ENCODE results near the gene LRR1.
"Not testable (repeated sequence)": the region's sequence is repeated elsewhere in the genome, so short reads cannot be mapped to it uniquely, and the experiment has no call there.

The LRR1 gene

DNA sequence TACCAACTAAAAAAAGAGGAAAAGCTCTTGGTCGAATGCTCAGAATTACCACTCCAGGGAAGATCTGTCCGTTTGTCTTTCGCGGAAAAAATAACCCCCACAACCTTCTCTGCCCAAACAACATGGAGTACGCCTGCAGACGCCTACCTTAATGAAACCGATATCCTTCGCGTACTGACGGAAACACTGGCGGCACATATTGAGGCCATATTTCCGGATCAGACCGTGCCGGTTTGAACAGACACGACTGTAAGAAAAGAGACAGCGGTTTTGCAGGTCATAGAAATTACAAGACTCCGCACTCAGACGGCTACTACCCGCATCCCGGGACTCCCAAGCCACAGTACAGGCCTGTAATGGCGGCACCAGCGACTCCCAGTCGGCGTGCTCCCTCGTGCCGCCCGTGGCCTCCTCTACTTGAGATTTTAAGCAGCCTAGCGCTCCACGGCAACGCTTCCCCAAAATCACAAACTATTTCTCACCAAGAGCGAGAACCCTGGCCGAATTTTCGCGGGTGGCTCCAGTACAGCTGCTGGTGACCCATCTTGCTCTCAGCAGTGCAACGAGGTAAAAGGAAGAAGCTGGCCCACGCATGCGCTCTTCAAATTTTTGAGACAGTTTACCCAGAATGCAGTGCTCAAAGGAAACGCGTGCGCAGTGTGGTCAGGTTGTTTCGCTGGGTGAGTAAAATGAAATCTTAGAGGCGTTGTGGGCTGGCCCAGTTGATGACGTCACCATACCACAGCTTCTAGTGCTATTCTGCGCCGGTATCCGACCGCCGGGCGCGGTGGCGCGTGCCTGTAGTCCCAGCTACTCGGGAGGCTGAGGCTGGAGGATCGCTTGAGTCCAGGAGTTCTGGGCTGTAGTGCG lies 12.7 kb upstream of the LRR1 start, which contains the start of gene RPS29:
TSS of gene RPS29 (minus strand) at position 578 of the 870 bp plus-strand sequence. CDS start at position 544, 34 bp downstream.
- peak; percentile 98 for DNase-seq

DNA sequence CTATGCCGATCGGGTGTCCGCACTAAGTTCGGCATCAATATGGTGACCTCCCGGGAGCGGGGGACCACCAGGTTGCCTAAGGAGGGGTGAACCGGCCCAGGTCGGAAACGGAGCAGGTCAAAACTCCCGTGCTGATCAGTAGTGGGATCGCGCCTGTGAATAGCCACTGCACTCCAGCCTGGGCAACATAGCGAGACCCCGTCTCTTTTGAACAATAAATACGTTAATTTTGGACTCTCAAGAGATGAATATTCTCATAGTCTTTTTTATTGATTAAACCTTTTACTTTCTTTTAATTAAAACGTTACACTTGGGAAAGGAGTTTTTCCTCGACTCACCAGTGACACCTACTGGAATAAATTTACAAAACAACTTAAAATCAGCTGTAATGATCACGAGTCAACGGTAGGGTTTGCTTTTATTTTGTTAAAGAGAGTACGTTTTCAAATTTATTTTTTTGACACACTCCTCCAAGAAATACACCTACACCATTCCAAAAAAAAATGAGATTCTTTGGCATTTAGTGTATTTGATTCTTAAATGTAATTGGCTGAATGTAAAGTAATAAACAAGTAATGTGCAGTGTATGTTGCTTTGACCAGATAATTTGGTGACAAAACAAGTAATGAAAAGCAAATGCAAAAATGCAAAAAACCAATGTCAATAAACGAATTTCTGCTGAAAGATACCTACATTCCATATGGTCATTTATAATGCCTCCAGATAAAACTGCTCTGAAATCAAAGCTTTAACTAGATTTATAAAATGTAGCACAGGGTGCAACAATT lies 11.9 kb upstream of the LRR1 start:
- peak; percentile 75 for DNase-seq

DNA sequence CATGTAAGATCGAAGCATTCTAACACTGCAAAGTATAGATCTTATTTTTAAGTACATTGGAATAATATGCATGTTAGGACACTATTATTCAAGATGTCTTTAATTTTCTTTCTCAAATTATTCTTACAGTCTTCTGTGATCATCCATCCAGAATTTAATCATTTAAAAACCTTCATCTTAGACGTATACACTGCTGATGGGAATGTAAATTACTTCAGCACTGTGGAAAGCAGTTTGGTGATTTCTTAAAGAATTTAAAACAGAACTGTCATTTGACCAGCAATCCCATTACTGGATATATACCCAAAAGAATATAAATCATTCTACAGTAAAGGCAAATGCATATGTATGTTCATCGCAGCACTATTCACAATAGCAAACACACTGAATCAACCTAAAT lies 9.4 kb upstream of the LRR1 start:
- no peak for DNase-seq

DNA sequence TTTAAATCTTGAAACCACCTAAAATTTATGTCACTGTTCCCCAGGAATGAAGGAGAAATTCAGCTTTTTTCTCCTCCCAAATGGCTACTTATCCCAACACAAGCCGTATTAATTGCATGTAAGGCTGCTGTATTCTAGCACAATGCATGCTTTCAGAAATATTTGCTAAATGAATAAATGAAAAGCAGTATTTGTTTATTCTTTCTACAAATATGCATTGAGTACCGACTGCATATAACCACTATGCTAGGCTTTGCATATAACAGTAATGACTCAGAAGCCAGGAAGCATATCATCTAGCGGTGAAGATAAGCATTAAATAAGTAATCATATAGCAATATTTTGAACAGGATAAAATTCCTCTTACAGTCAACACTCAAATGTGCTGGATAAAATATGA lies 5.7 kb upstream of the LRR1 start:
- DNase-seq, result no peak

DNA sequence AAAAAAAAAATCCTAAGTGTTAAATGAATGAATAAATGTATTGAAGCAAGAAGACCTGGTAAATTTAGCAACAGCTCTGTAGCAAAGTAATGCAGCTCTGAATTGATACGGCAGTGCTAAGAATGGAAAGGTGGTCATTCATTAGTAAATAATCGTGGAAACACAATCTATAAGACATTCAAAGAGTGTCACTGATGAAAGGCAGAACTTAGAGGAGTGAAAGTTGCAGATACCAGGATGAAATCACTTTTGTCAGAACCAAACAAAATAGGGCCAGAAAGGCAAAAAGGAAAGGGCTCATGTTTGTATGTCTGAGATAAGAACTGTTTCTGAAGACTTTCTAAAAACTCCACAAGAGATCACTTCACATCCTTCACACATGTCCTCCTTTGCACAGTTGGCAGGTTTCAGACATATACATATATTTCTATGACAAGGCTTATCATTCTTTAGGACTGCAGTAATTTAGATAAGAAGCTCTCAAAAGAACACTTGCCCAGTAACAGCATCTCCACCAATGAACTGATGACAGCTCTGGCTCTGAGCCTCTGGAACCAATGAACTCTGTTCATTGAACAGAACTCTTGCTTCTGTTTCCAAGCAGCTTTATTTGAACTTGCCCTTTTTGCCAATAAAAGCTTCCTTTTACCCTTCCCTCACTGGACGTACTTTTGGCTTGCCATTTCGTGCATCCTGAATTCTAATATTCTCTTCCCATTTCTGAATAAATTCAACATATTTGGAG lies 4.2 kb upstream of the LRR1 start:
- DNase-seq, result peak; percentile 8

DNA sequence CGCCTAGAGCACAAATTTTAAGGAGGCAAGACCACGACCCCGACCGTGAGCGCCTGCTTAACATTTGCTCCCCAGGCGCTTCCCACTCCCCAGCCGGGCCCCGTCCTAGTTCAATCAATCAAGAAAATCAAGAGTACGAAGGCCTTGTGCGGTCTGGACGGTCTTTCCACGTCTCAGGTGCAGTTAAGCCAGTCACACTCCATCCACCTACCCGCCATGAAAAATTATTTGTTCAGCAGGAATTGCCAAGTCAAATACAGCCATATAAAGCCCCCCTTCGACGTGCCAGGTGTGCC lies 603 bp upstream of the LRR1 start:
- DNase-seq, result peak; percentile 66

DNA sequence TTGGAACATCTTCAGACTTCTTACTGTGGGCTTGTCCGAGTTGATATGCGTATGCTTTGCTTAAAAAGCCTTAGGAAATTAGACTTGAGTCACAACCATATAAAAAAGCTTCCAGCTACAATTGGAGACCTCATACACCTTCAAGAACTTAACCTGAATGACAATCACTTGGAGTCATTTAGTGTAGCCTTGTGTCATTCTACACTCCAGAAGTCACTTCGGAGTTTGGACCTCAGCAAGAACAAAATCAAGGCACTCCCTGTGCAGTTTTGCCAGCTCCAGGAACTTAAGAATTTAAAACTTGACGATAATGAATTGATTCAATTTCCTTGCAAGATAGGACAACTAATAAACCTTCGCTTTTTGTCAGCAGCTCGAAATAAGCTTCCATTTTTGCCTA lies 8.8 kb downstream of the LRR1 start:
- no peak for DNase-seq

DNA sequence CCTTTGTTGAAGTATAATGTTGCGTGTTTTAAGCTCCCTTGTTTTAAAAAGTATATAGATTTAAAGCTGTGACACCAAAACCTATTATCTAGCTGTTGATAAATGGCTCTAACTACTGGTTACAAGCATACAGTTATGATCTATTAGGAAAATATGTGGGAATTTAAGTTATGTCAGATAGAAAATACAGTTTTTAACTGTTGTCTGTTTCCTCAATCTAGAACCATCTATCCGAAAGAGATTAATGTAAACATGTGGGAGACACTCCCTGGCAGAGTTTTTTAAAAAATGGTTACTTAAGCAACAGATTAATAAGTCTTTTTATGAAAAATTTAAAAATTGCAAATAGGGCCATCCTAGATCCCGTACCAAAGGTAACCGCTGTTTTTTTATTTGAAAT lies 13.5 kb downstream of the LRR1 start:
- no peak for DNase-seq

DNA sequence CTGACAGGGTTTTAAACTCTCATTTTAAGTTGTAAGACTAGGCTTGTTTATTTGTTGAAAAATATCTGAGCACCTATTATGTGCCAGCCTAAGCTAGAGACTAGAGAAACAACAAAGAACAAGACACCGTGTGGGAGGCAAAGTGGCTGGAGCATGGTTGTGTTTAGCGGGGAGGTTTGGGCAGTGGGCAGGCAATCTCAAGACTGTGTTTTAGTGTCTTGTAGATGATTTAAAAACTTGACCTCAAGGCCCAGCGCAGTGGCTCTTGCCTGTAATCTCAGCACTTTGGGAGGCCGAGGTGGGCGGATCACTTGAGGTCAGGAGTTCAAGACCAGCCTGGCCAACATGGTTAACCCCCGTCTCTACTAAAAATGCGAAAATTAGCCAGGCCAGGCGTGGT lies 13.9 kb downstream of the LRR1 start:
- DNase-seq, result no peak

DNA sequence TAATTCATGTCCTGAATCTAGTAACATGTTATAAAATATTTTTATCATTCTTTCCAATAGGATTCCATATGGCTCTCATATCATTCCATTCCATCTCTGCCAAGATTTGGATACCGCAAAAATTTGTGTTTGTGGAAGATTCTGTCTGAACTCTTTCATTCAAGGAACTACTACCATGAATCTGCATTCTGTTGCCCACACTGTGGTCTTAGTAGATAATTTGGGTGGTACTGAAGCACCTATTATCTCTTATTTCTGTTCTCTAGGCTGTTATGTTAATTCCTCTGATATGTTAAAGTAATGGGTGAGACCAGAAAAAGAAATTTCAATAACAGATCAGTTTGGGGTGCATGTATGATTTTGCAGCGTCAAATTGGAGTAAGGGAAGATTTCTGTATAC lies 15.5 kb downstream of the LRR1 start:
- DNase-seq, result no peak

DNA sequence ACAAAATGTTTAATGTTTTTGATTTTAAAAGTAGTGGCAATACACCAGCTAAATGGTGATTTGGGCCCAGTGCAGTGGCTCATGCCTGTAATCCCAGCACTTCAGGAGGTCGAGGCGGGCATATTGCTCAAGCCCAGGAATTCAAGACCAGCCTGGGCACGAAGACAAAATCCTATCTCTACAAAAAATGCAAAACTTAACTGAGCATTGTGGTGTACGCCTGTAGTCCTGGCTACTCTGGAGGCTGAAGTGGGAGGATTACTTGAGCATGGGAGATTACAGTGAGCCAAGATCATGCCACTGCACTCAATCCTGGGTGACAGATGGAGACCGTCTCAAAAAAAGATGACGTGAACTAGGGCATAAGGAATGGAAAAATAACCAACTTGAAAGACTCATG lies 17.0 kb downstream of the LRR1 start:
- peak; percentile 58 for DNase-seq

DNA sequence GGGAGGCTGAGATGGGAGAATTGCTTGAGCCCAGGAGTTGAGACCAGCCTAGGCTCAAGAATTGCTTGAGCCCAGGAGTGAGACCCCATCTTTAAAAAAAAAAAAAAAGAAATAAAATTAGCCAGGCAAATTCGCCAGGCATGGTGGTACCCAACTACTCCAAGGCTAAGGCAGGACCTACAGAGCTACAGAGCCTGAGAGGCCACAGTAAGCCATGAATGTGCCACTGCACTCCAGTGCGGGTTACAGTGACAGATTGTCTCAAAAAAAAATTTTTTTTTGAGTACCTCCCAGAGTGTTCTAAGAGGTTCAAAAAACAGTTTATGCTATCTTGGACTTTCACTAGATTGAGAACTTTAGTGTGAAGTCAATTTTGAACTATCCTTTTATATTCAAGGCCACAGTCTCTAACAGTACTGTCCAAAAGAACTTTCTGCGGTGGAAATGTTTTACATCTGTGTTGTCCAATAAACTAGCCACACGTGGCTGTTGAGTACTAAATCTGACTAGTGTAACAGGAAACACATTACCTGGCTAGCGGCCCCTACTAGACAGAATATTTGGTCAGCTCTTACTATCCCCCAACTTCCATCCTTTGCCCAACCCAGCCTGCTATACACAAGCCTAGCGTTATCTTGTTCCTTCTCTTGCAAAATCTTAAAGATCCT lies 19.2 kb downstream of the LRR1 start:
- no peak for DNase-seq

DNA sequence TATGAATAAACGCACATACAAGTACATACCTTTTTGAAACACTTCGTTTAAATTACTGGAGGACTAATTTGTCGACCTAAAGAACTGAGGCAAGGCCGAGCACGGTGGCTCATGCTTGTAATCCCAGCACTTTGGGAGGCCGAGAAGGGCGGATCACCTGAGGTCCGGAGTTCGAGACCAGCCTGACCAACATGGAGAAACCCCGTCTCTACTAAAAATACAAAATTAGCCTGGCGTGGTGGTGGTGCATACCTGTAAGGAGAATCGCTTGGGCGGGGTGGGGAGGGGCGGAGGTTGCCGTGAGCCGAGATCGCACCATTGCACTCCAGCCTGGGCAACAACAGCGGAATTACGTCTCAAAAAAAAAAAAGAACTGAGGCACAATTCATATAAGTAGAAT lies 20.5 kb downstream of the LRR1 start:
- DNase-seq, result not testable (repeated sequence)

DNA sequence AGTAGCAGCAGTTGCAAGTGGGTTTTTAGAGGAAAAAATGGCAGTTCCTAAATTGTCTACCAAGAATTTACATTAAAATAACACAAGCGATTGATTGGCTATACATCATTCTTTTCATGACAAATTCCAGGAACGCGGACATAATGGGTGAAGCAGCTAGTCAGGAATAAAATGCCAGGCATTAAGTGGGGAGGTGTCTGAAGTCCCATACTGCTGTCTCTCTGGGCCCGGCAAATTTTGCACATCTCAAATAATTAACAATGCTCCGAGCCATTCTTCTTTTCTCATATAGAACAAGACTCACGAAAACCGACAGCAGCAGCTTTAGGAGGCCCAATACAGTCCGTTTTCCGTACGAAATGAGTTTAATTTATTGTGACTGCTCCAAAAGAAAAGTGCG lies 21.0 kb downstream of the LRR1 start:
- peak; percentile 38 for DNase-seq

DNA sequence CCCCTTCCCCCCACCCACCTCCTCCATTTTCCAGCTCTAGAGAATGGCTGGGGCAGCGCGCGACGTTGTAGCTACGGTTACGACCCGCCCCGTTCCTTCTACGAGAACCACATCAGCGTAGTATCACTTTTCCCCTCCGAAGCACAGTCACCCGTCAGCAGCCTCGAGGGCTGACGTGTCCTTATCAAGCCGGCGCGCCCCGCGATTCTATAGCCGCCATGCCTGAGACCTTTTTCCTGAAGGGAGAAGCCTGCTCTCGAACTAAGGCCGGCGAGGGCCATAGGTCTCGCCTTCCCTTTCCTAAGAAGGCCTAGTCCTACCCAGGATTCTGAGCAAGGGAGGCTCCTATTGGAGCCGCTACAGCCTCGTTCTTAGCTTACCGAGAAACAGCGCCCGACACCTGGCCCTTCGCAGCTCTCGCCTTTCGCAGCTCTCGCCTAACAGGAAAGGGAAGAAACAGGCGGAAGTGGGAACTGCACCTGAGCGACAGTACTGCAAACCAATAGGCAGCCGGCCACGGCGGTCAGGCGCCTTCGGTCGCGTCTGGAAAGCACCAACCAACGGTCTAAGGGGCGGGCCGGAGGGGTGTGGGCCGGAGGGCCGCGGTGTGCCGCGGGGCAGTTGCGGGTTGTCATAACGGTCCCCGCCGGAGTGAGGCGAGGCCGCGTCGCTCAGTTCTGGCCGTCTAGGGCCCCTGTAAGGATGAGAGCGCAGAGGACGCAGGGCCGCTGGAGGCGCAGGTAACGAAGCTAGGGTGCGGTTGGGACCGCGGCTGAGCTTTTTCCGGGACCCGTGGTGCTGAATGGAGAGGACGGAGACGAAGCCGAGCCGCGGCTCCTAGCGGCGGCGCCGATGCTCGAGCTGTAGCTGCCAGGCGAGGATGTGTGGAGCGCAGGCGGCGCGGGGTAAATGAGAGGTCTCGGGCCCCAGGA lies 21.7 kb downstream of the LRR1 start, which contains the start of the genes MGAT2 and RPL36AL:
TSS of gene MGAT2 (plus strand) at position 618 of the 932 bp plus-strand sequence. CDS start 470 bp downstream, outside the sequence.
TSS of gene RPL36AL (minus strand) at position 445 of the 932 bp plus-strand sequence. CDS start 1,522 bp downstream, outside the sequence.
- peak; percentile 97 for DNase-seq

DNA sequence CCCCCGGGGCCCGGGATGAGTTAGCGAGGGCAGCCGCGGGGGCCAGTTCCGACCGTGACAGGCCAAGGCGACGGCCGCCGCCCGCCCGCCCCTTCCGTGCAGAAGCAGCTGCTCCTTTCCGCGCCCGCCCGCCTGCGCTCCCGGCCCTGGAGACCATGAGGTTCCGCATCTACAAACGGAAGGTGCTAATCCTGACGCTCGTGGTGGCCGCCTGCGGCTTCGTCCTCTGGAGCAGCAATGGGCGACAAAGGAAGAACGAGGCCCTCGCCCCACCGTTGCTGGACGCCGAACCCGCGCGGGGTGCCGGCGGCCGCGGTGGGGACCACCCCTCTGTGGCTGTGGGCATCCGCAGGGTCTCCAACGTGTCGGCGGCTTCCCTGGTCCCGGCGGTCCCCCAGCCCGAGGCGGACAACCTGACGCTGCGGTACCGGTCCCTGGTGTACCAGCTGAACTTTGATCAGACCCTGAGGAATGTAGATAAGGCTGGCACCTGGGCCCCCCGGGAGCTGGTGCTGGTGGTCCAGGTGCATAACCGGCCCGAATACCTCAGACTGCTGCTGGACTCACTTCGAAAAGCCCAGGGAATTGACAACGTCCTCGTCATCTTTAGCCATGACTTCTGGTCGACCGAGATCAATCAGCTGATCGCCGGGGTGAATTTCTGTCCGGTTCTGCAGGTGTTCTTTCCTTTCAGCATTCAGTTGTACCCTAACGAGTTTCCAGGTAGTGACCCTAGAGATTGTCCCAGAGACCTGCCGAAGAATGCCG lies 22.6 kb downstream of the LRR1 start:
- peak; percentile 80 for DNase-seq

DNA sequence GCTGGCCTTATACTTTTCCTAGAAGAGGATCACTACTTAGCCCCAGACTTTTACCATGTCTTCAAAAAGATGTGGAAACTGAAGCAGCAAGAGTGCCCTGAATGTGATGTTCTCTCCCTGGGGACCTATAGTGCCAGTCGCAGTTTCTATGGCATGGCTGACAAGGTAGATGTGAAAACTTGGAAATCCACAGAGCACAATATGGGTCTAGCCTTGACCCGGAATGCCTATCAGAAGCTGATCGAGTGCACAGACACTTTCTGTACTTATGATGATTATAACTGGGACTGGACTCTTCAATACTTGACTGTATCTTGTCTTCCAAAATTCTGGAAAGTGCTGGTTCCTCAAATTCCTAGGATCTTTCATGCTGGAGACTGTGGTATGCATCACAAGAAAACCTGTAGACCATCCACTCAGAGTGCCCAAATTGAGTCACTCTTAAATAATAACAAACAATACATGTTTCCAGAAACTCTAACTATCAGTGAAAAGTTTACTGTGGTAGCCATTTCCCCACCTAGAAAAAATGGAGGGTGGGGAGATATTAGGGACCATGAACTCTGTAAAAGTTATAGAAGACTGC lies 23.4 kb downstream of the LRR1 start:
- peak; percentile 14 for DNase-seq

DNA sequence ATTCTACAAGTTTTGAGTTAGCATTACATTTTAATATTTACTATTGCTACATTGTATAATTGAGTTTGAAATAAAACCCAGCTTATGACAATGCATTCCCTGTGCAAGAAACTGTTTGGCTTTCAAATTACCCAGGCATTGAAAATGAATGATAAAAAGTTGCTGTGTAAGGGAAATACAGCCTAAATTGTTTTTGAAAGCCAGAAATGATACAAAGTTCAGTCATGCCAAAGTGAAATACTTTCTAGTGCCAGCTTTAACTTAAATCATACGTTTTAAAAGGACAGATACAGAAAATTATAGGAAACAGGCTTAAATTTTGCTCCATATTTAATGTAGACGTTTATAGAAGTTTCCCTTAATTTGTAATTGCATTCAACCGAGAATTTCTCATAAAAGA lies 24.6 kb downstream of the LRR1 start:
- no peak for DNase-seq

DNA sequence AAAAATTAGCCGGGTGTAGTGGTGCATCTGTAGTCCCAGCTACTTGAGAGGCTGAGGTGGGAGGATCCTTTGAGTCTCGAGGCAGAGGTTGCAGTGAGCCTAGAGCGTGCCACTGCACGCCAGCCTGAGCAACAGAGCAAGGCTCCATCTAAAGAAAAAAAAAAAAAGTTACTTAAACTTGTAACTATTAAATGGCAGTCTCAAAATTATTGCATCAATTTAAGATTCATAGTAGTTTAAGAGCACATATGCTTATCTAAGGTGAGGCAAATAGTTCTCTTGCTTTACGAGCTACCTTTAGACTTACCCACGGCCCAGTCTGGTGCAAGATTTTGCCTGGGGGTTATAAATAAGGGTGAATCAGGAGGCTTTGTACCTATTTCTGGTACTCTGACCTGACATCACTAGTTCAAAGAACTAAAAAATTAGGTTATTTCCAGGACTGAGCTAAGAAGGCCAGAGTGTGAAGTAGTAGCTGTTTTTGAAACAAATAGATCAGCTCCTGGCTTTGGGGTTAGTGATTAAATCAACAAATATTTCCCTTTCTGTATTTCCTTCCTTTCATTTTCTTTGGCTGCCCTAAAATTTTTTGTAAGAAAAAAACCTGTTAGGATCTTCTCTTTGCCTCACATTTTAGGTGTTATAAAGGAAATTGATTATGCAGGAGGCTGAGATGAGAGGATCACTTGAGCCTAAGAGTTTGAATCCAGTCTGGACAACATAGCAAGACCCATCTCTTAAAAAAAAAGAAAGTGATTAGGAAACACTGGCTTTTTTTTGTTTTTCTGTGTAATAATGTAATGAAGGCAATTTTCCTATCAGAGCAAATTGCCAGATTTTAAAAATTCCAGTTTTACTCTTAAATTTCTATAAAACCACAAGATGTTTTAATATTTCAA lies 25.4 kb downstream of the LRR1 start:
- DNase-seq, result no peak

All from NCI-H82 (cell line).